Fibroblast of lung (primary cell): ENCODE results near the gene SLC16A5.

Experiments used
- EZH2 ChIP-seq: IDR thresholded peaks from 2 replicates; pipeline ENCODE4 v1.5.1; 2012; ENCODE audit warnings: low read length, control low read depth, mild to moderate bottlenecking; ENCODE audit errors: missing control alignments
- TF ChIP-seq, protein P1 (sequence below), 2 donors: IDR thresholded peaks in 1 of 2; conservative IDR thresholded peaks in 1 of 2; 1 replicate in 1 of 2; 2 replicates in 1 of 2; pipeline ENCODE4 v1.5.1; 2011 to 2012; ENCODE audit warnings: low read length in 2 of 2, control low read depth in 1 of 2, inconsistent platforms in 1 of 2, low read depth in 1 of 2, mild to moderate bottlenecking in 1 of 2

DNA sequence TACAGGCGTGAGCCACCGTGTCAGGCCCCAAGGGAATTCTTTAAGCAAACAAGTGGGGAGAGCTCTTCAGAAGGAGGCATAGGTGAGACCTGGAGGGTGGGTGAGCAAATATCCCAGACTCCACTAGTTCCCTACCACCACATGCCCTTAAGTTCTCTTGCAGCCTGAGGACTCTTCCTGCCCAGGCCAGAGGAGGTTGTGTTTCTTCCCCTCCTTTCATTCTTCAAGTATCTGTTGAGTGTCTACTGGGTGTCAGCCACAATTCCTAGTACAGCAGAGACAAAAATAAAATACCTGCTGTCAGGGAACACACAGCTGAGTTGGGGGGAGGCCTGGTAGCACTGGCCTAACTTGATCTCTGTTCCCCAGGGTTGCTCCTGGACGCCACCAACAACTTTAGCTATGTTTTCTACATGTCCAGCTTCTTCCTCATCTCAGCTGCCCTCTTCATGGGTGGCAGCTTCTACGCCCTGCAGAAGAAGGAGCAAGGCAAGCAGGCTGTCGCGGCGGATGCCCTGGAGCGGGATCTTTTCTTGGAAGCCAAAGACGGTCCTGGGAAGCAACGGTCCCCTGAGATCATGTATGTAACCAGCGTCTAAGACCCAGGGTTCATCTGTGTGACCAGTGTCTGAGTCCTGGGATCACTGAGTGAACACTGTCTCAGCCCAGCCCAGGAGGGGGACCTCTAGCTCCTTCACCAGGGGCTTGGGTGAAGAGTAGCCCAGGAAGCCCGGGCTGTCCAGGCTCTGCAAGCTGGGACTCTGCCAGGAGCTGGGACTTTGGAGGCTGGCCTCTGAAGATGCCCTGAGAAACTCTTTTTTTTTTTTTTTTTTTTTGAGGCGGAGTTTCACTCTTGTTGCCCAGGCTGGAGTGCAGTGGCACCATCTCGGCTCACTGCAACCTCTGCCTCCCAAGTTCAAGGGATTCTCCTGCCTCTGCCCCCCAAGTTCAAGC, 16.1 kb downstream of the SLC16A5 start:
- TF ChIP-seq, protein P1, sequence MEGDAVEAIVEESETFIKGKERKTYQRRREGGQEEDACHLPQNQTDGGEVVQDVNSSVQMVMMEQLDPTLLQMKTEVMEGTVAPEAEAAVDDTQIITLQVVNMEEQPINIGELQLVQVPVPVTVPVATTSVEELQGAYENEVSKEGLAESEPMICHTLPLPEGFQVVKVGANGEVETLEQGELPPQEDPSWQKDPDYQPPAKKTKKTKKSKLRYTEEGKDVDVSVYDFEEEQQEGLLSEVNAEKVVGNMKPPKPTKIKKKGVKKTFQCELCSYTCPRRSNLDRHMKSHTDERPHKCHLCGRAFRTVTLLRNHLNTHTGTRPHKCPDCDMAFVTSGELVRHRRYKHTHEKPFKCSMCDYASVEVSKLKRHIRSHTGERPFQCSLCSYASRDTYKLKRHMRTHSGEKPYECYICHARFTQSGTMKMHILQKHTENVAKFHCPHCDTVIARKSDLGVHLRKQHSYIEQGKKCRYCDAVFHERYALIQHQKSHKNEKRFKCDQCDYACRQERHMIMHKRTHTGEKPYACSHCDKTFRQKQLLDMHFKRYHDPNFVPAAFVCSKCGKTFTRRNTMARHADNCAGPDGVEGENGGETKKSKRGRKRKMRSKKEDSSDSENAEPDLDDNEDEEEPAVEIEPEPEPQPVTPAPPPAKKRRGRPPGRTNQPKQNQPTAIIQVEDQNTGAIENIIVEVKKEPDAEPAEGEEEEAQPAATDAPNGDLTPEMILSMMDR (conservative IDR thresholded peaks at IDR 0.05 in 1 of 2, IDR thresholded peaks at IDR 0.05 in 1 of 2; ENCODE audit: low read depth in 1 of 2, low read length in 2 of 2) = no peak
- no peak for TF ChIP-seq EZH2
